ENCODE data around the gene PDIA6.
"Not testable (repeated sequence)": the region's sequence is repeated elsewhere in the genome, so short reads cannot be mapped to it uniquely, and the experiment has no call there.

Gene PDIA6

GRCh38 chr2:10811517-10811916 lies 1.1 kb downstream of the PDIA6 start:
- TF ChIP-seq Cebpa-rat (IDR thresholded peaks at IDR 0.05), result no peak
- H3K4me3 ChIP-seq, result peak overlapping the region; percentile 97
- H3K4me2 ChIP-seq, result peak overlapping the region; percentile 81
- peaks cover 71% of the 10 kb centered on the region for H3K4me1 ChIP-seq
- H3K27me3 ChIP-seq, result no peaks in the 10 kb centered on the region
- H3K9ac ChIP-seq, result peak overlapping the region; percentile 100
- peaks cover 7% of the 10 kb centered on the region; the same call in 1 of the 2 replicates for H3K9me3 ChIP-seq
- H3K36me3 ChIP-seq, result peaks cover 47% of the 10 kb centered on the region
- H3K27ac ChIP-seq, result peak overlapping the region; percentile 100
- peaks cover 53% of the 10 kb centered on the region for H4K20me1 ChIP-seq

- Histone ChIP-seq H3K27me3 (no peaks in the 10 kb centered on the region), H3K27ac (peak overlapping the region; percentile 100), H3K4me3 (peak overlapping the region; percentile 97), H3K9ac (peak overlapping the region; percentile 100), H3K4me1 (peaks cover 63% of the 10 kb centered on the region), H3K36me3 (peaks cover 54% of the 10 kb centered on the region), H3K4me2 (peak overlapping the region; percentile 81), H4K20me1 (peaks cover 61% of the 10 kb centered on the region), H3K9me3 (peaks cover 14% of the 10 kb centered on the region)
- TF ChIP-seq Cebpa-rat (IDR thresholded peaks at IDR 0.05), result no peak
Observed at GRCh38 chr2:10810202-10811161, 2.1 kb downstream of the PDIA6 start.

- Histone ChIP-seq H3K27ac (no peak overlapping the region), H3K4me2 (peak overlapping the region; percentile 81; the same call in 1 of the 2 replicates), H3K9ac (no peak overlapping the region), H3K4me3 (no peak overlapping the region), H3K9me3 (peaks cover 14% of the 10 kb centered on the region), H3K27me3 (no peaks in the 10 kb centered on the region), H3K36me3 (peaks cover 77% of the 10 kb centered on the region), H4K20me1 (peaks cover 84% of the 10 kb centered on the region), H3K4me1 (peaks cover 62% of the 10 kb centered on the region)
- no peak for TF ChIP-seq Cebpa-rat (IDR thresholded peaks at IDR 0.05)
Observed at GRCh38 chr2:10806543-10806942, 6.0 kb downstream of the PDIA6 start.

- H3K27ac ChIP-seq, H3K27me3 ChIP-seq, H3K4me2 ChIP-seq, H3K4me3 ChIP-seq, H3K9ac ChIP-seq: not testable (repeated sequence)
- Histone ChIP-seq H4K20me1 (peaks cover 84% of the 10 kb centered on the region), H3K4me1 (peaks cover 67% of the 10 kb centered on the region), H3K9me3 (peaks cover 14% of the 10 kb centered on the region), H3K36me3 (peaks cover 77% of the 10 kb centered on the region)
Observed at GRCh38 chr2:10805990-10806389, 6.6 kb downstream of the PDIA6 start.

GRCh38 chr2:10802657-10803056 lies 9.9 kb downstream of the PDIA6 start:
- H3K9ac ChIP-seq, result no peak overlapping the region
- peaks cover 14% of the 10 kb centered on the region for H3K9me3 ChIP-seq
- H3K27me3 ChIP-seq, result no peaks in the 10 kb centered on the region
- H3K4me2 ChIP-seq, result peak overlapping the region; percentile 36
- H3K36me3 ChIP-seq, result peaks cover 81% of the 10 kb centered on the region
- H4K20me1 ChIP-seq, result peaks cover 84% of the 10 kb centered on the region
- no peak for TF ChIP-seq Cebpa-rat (IDR thresholded peaks at IDR 0.05)
- no peak overlapping the region for H3K27ac ChIP-seq
- peaks cover 55% of the 10 kb centered on the region for H3K4me1 ChIP-seq
- H3K4me3 ChIP-seq, result no peak overlapping the region

- Histone ChIP-seq H3K4me3 (no peak overlapping the region), H3K9me3 (no peaks in the 10 kb centered on the region), H3K27me3 (no peaks in the 10 kb centered on the region), H3K4me1 (peaks cover 40% of the 10 kb centered on the region), H3K27ac (no peak overlapping the region), H4K20me1 (peaks cover 90% of the 10 kb centered on the region), H3K36me3 (peaks cover 87% of the 10 kb centered on the region), H3K4me2 (0 out of 2 replicates have a peak overlapping the region, but pooled peaks have one; percentile 9), H3K9ac (peak overlapping the region; percentile 11; the same call in 1 of the 2 replicates)
- no peak for TF ChIP-seq Cebpa-rat (IDR thresholded peaks at IDR 0.05)
Observed at GRCh38 chr2:10800163-10800562, 12.4 kb downstream of the PDIA6 start.

- H3K9ac ChIP-seq, result no peak overlapping the region
- H3K27ac ChIP-seq, result no peak overlapping the region
- TF ChIP-seq Cebpa-rat (IDR thresholded peaks at IDR 0.05), result no peak
- peaks cover 98% of the 10 kb centered on the region for H3K36me3 ChIP-seq
- peaks cover 38% of the 10 kb centered on the region for H3K4me1 ChIP-seq
- no peaks in the 10 kb centered on the region for H3K27me3 ChIP-seq
- H3K9me3 ChIP-seq, result no peaks in the 10 kb centered on the region
- no peak overlapping the region for H3K4me2 ChIP-seq
- H4K20me1 ChIP-seq, result peaks cover 100% of the 10 kb centered on the region
- no peak overlapping the region for H3K4me3 ChIP-seq
Observed at GRCh38 chr2:10798783-10799182, 13.8 kb downstream of the PDIA6 start.

- Histone ChIP-seq H3K4me3 (no peak overlapping the region), H3K36me3 (peaks cover 100% of the 10 kb centered on the region), H3K4me1 (peaks cover 31% of the 10 kb centered on the region), H3K9me3 (no peaks in the 10 kb centered on the region), H3K27me3 (no peaks in the 10 kb centered on the region), H3K27ac (no peak overlapping the region), H3K9ac (no peak overlapping the region), H4K20me1 (peaks cover 100% of the 10 kb centered on the region), H3K4me2 (no peak overlapping the region)
- TF ChIP-seq Cebpa-rat (IDR thresholded peaks at IDR 0.05), result no peak
Observed at GRCh38 chr2:10796703-10797102, 15.9 kb downstream of the PDIA6 start.

- no peak for TF ChIP-seq Cebpa-rat (IDR thresholded peaks at IDR 0.05)
- peaks cover 100% of the 10 kb centered on the region for H3K36me3 ChIP-seq
- H3K27me3 ChIP-seq, result no peaks in the 10 kb centered on the region
- no peak overlapping the region for H3K4me3 ChIP-seq
- H3K4me2 ChIP-seq, result no peak overlapping the region
- no peaks in the 10 kb centered on the region for H3K9me3 ChIP-seq
- H3K27ac ChIP-seq, result no peak overlapping the region
- peaks cover 31% of the 10 kb centered on the region for H3K4me1 ChIP-seq
- no peak overlapping the region for H3K9ac ChIP-seq
- H4K20me1 ChIP-seq, result peaks cover 100% of the 10 kb centered on the region
Observed at GRCh38 chr2:10795508-10796046, 17.0 kb downstream of the PDIA6 start.

- no peaks in the 10 kb centered on the region for H3K27me3 ChIP-seq
- H3K9ac ChIP-seq, result no peak overlapping the region
- H3K4me1 ChIP-seq, result peaks cover 27% of the 10 kb centered on the region
- H4K20me1 ChIP-seq, result peaks cover 100% of the 10 kb centered on the region
- no peak overlapping the region for H3K27ac ChIP-seq
- no peak overlapping the region for H3K4me3 ChIP-seq
- H3K9me3 ChIP-seq, result no peaks in the 10 kb centered on the region
- H3K4me2 ChIP-seq, result no peak overlapping the region
- peaks cover 100% of the 10 kb centered on the region for H3K36me3 ChIP-seq
- TF ChIP-seq Cebpa-rat (IDR thresholded peaks at IDR 0.05), result no peak
Observed at GRCh38 chr2:10794876-10795275, 17.7 kb downstream of the PDIA6 start.
